ENCODE results near the gene RIPOR3.
"Not testable (repeated sequence)": the region's sequence is repeated elsewhere in the genome, so short reads cannot be mapped to it uniquely, and the experiment has no call there.

Gene RIPOR3

DNA sequence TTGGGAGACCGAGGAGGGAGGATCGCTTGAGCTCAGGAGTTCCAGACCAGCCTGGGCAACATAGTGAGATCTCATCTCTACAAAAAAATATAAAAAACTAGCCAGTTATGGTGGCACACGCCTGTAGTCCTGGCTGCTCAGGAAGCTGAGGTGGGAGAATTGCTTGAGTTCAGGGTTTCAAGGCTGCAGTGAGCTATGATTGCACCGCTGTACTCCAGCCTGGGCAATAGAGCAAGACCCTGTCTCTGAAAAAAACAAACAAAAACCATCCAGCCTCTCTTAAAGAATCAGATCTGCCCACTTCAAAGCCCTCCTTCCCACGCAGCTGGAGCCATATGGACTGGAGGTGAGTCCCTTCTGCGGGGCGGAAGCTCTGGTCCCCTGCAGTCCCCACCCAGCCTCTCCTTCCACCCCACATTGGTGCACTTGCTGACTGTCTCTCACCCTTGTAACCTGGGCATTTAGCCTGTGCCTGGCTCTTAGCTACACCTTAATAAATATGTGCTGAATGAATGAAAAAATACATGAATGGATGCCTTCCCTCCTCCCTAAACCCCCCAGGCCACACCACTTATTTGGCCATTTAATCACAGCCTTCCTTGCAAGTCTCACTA is 32.9 kb upstream of the RIPOR3 start:
- DNase-seq (ENCODE audit: low read depth) = no peak

DNA sequence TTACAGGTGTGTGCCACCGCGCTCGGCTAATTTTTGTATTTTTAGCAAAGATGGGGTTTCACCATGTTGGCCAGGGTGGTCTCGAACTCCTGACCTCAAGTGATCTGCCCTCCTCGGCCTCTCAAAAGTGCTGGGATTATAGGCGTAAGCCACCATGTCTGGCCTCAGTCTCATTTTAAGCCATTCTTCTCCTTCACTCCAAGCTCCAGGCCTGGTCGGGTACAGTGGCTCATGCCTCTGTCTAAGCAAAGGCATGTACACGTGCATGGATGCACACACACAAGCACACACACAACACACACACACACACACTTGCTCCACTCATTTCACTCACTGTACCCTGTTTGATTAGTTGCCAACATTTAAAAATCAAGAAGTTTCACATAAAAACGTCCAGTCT is 32.3 kb upstream of the RIPOR3 start:
- no peak for DNase-seq (ENCODE audit: low read depth)

DNA sequence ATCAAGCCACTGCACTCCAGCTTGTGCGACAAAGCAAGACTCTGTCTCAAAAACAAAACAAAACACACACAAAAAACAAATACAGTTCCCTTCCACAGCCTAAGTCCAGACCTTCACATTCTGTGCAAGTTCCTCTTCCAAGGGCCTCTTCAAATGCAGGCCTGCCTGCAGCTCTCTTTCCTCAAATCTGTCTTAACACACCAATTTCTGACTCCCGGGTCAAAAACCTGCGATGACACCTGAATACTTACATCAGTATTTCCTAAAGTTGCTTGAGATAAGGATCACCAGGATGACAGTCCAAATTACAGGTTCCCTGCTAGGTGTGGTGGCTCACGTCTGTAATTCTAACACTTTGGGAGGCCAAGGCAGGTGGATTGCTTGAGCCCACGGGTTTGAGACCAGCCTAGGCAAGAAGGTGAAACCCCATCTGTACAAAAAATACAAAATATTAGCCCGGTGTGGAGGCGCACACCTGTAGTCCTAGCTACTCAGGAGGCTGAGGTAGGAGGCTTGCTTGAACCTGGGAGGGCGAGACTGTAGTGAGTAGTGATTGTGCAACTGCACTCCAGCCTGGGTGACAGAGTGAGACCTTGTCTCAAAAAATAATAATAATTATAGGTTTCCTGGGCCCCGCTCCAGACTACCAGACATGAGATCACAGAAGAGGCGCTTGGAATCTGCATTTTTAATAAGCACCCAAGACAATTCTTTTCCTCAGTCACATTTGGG is 31.2 kb upstream of the RIPOR3 start:
- DNase-seq (ENCODE audit: low read depth) = no peak

DNA sequence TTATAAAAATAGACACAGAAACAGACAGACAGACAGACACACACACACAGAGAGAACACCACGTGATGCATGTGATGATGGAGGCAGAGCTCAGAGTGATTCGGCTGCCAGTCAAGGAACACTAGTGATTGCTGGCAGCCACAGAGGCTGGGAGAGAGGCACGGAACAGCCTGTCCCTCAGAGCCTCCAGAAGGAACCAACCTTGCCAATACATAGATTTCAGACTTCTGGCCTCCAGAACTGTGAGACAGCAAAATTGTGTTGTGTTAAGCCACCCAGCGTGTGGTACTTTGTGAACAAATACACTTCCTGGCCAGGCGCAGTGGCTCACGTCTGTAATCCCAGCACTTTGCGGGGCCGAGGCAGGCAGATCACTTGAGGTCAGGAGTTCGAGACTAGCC is 30.5 kb upstream of the RIPOR3 start:
- no peak for DNase-seq (ENCODE audit: low read depth)

DNA sequence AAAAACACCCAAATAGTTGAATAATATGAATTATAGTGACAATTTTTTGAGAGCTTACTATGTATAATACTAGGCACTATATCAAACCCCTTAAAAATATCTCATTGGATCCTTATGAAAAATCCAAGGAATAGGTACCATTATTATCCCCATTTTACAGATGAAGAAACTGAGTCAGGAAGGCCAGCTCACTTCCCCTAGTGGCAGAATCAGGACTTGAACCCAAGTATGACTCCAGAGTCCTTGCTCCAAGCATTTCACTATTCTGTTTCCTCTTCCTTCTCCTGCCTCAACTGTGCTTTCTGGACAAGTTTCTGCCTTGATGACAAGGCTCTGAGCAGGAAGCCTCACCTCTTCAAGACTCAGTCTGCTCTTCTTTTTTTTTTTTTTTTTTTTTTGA is 29.2 kb upstream of the RIPOR3 start:
- no peak for DNase-seq (ENCODE audit: low read depth)

DNA sequence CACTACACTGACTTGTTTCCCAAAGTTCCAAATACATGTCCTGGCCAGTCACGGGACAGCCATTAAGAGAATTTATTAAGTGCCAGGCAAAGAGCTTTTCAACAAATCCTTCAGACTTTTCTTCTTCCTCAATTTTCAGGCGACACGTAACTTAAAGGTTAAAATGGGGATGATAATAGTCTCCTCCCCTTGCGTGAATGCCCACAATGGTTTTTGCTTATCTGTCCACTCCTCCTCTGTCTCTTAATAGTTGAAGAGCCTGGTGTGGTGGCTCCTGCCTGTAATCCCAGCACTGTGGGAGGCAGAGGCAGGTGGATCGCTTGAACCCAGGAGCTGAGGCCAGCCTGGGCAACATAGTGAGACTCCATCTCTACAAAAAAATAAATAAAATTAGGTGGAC is 28.7 kb upstream of the RIPOR3 start:
- DNase-seq (ENCODE audit: low read depth) = no peak

DNA sequence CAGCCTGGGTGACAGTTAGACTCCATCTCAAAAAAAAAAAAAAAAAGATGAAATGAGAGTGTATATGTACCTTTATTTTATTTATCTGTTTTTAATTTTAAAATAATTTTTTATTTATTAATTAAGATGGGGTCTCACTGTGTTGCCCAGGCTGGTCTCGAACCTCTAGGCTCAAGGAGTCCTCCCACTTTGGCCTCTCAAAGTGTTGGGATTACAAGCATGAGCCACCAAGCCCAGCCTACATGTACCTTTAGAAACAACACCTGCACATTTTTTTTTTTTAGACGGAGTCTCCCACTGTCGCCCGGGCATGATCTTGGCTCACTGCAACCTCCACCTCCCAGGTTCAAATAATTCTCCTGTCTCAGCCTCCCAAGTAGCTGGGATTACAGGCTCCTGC is 28.0 kb upstream of the RIPOR3 start:
- DNase-seq (ENCODE audit: low read depth) = no peak

DNA sequence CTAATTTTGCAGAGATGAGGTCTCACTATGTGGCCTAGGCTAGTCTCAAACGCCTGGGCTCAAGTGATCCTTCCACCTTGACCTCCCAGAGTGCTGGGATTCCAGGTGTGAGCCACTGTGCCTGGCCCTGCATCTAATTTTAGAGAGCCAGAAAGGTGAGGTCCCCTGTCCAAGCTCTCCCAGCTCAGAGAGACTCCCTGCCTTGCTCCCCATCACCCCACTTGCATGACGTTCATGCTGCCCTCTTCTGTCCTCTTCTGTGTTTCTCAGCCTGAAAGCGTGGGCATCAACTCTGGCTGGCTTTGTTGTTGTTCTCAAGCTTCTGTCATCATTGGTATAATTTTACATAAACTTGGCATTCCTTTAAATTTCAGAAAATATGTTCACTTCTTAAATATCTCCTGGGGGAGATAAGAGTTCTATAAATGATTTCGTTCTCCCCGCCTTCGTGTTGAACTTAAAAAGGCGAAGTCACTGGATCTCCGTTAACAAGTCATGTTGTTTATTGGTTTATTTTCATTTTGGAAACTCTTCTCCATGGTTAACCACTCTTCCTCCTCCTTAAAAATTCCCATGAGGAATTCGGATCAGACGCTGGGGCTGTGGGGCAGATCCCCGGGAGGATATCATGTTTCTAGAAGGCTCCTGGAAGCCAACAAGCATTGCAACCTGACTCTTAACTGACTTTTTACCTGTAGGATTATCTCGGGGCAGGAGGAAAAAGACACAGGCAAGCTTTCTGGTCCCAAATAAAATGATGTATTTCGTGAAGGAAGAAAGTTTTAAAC is 26.8 kb upstream of the RIPOR3 start:
- no peak for DNase-seq (ENCODE audit: low read depth)

DNA sequence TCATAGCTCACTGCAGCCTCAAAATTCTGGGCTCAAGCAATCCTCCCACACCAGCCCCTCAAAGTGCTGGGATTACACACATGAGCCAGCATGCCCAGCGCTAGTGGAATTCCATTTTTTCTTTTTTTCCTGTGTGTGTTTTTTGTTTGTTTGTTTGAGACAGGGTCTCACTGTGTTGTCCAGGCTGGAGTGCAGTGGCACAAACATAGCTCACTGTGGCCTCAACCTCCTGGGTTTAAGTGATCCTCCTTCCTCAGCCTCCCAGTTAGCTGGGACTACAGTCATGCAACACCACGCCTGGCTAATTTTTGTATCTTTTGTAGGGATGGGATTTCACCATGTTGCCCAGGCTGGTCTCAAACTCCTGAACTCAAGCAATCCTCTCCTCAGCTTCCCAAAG is 26.0 kb upstream of the RIPOR3 start:
- DNase-seq (ENCODE audit: low read depth) = no peak

DNA sequence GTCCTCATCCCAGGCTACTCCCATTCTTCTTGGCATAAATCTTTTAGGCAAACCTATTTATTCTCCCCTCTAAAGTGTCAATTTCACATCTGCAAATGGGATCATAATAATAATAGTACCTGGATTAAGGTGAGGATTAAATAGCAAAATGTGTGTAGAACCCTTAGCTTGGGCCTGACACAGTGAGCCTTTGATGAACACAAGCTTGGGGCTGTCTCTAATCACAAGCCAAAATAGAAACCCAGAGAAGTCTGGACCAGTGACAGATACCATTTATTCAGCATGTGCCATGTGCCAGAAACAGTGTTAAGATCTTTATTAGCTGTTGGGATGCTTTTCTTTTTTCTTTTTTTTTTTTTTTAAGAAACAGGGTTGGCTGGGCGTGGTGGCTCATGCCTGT is 25.2 kb upstream of the RIPOR3 start:
- DNase-seq (ENCODE audit: low read depth) = no peak

DNA sequence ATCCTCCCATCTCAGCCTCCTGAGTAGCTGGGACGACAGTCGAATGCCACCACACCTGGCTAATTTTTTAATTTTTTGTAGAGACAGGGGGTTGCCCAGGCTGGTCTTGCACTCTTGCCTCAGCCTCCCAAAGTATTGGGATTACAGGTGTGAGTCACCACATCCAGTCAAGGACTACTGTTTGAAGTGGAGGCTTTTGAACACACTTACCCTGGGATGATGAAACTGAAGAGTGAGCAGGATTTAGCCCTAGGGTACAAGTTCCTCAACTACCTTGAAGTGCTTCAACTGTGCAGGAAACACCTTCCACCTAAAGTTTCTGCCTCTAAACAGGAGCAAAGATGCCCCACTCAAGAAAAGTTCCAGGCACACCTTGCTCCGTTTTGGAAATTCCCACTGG is 24.4 kb upstream of the RIPOR3 start:
- DNase-seq (ENCODE audit: low read depth) = no peak

DNA sequence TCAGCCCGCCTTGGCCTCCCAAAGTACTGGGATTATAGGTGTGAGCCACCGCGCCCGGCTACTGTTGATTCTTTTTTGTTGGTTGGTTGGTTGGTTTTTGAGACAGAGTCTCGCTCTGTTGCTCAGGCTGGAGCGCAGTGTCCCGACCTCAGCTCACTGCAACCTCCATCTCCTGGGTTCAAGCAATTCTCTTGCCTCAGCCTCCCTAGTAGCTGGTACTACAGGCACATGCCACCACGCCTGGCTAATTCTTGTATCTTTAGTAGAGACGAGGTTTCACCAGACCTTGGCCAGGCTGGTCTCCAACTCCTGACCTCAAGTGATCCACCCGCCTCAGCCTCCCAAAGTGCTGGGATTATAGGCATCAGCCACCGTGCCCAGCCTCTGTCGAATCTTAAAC is 23.1 kb upstream of the RIPOR3 start:
- DNase-seq (ENCODE audit: low read depth) = not testable (repeated sequence)

DNA sequence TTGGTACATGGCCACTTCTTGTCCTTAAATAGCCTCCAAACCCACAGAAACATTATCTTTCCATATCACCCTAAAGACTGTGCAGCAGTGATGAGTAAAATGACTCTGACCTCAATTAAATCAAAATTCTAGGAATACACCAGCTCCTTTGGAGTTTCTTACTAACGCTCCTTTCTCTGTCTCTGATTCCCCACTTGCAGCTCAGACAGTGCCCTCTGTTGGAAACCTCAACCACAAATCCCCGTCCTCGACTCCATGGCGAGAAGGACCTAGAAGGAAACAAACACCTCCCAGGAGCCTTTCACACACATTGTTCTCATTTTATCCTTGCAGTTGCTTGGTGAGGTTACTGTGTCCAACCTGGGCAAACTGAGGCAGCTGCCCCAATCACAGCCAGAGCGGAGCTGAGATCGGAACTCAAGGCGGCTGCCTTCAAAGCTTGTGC is 22.3 kb upstream of the RIPOR3 start:
- no peak for DNase-seq (ENCODE audit: low read depth)

DNA sequence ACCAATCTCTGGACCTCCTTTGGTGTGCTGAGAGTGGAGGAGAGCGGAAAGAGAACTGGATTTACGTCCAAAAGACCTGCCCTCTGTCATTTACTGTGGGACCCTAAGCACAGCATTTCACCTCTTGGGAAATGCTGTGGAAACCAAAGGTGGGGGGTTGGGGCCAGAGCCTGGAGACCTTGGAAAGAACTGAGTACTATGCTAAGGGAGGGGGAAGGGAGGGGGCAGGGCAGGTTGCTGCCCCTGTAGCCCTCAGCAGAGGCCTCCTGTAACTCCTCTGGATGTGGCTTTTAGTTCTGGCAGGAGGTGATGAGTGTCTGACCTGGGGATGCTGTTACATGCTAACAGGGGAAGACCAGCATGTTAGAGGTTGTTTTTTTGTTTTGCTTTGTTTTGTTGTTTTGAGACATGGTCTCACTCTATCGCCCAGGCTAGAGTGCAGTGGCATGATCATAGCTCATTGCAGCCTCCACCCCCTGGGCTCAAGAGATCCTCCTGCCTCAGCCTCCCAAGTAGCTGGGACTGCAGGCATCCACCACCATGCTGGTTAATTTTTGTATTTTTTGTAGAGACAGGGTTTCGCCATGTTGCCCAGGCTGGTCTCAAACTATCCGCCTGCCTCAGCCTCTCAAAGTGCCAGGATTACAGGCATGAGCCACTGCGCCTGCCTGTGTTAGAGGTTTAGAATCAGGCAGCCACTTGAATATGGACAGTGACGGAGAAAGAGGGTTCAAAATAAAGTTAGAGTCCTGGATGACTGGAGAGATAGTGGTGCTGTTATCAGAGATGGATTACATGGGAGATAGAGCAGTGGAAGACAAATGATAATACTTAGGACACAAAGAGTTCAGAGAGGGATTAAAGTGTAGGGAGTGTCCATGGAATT is 21.7 kb upstream of the RIPOR3 start:
- DNase-seq (ENCODE audit: low read depth) = no peak

DNA sequence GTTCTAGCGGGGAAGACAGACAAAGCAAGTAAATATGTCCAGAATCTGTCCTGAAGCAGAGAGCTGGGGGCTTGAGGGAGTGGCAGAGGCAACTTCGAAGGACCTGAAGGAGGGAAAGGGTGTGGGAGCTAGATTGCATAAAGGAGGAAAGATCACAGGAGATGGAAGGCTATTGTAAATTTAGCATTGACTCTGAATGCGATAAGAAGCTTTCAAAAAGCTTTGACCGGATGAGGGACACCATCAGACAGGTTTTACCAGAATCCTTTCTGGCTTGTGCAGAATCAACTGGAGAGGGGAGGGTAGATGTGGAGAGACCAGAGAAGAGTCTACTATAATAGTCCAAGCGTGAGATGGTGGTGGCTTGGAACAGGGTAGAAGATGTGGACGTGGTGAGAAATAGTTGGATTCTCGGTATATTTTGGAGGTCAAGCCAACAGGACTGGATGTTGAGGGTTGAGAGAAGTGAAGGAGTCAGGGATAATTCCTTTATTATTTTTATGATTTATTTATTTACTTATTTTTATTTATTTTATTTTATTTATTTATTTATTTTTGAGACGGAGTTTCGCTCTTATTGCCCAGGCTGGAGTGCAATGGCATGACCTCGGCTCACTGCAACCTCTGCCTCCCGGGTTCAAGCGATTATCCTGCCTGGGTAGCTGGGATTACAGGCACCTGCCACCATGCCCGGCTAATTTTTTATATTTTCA is 19.9 kb upstream of the RIPOR3 start:
- no peak for DNase-seq (ENCODE audit: low read depth)

DNA sequence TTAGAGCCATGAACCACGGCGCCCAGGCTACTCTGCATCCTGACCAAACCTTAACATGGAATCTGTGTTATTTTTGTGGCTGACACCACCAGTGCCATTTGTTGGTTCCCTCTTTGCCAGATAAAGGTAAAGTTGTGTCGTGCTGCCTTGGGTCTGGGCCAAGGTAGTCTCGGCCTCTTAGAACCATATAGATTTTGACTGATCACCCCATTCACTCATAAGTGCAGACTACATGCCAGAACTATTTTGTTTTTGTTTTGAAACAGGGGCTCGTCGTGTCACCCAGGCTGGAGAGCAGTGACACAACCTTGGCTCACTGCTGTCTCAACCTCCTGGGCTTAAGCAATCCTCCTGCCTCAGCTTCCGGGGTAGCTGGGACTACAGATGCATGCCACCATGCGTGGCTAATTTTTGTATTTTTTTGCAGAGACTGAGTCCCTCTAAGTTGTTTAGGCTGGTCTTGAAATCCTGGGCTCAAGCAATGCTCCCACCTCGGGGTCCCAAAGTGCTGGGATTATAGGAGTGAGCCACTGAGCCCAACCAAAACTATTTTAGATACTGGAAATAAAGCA is 19.2 kb upstream of the RIPOR3 start:
- no peak for DNase-seq (ENCODE audit: low read depth)

DNA sequence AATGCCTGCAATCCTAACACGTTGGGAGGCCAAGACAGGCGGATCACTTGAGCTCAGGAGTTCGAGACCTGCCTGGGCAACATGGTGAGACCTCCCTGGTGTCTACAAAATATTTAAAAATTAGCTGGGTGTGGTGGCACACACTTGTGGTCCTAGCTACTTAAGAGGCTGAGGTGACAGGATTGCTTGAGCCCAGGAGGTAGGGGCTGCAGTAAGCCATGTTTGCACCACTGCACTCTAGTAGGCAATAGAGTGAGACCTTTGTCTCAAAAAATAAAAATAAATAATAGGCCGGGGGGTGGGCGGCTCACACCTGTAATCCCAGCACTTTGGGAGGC is 18.3 kb upstream of the RIPOR3 start:
- DNase-seq (ENCODE audit: low read depth) = no peak

DNA sequence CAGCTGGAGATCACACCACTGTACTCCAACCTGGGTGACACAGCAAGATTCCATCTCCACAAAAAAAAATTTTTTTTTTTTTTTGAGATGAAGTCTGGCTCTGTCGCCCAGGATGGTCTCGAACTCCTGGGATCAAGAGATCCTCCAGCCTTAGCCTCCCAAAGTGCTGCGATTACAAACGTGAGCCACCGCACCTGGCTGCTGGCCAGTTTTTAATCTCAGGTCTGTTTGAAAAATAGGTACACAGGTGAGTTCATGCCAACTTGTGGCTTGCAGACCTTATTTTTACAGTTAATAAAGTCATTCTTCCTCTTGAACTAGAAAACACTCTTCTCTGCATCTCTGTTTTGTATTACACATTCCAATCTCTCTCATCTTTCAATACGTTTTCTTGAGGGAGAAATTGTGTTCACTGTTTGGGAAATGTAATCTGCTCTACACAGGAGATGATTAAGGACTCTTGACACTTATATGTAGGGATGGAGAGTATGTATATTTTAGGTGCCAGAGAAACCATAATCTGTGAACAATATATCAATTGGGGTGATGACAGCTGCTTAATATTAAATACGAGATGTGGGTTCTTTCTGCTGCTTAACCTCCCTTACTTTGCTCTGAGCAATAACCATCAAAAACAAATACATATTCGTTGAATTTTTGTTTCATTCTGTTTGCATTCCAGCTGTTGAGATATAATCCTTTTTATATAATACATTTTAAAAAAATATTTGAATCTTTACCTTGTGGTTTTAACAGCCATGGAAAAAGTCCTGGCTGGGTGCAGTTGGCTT is 17.7 kb upstream of the RIPOR3 start:
- no peak for DNase-seq (ENCODE audit: low read depth)

DNA sequence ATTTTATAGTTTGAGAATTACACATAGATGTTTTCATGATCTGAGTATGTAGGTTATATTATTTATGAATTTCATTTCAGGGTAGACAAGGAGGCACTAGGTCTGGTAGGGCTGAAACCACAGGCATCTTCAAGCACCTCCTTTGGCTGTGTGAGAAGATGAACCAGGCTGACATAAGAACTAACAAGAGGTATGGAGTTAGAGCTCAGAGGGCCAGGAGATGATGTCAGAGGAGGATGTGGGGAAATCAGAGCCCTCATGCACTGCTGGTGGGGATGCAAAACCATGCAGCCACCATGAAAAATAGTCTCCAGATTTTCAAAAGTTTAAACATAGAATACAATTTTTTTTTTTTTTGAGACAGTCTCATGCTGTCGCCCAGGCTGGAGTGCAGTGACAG is 13.6 kb upstream of the RIPOR3 start:
- DNase-seq (ENCODE audit: low read depth) = no peak

DNA sequence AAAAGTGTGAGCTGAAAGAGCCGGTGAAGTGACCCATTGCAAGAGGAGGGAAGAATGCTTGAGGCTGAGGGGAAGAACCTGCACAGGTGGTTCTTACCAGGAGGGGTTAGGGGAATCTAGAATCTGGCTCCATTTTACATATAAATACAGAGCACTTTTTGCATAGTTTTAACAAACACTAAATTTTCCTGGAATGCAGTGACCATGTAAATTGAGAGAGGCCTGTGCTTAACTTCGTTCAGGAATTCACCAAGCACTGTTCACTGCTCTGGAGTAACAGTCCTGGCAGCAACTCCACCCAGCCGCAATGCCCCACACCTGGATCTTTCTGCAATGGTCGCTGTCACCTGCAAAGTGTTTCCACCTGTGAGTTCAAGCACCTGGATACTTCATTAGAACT is 13.2 kb upstream of the RIPOR3 start:
- DNase-seq (ENCODE audit: low read depth) = no peak

Data from activated T-helper 1 cell treated with Interleukin-2 at 50 U/mL for 16 hours (primary cell).